LoVo (cell line): Measurements from ENCODE around the gene MYO5B.
"Not testable (repeated sequence)": the region's sequence is repeated elsewhere in the genome, so short reads cannot be mapped to it uniquely, and the experiment has no call there.

Experiments
- DNase-seq: peaks from one replicate; pipeline ENCODE4 v3.0.0-alpha.2; 2016; ENCODE audit warnings: low spot score

MYO5B gene

GRCh38 chr18:49789560-49790134 lies 405.3 kb downstream of the MYO5B start:
- DNase-seq = not testable (repeated sequence)

GRCh38 chr18:49788327-49788898 lies 406.5 kb downstream of the MYO5B start:
- DNase-seq = peak; percentile 28

DNA sequence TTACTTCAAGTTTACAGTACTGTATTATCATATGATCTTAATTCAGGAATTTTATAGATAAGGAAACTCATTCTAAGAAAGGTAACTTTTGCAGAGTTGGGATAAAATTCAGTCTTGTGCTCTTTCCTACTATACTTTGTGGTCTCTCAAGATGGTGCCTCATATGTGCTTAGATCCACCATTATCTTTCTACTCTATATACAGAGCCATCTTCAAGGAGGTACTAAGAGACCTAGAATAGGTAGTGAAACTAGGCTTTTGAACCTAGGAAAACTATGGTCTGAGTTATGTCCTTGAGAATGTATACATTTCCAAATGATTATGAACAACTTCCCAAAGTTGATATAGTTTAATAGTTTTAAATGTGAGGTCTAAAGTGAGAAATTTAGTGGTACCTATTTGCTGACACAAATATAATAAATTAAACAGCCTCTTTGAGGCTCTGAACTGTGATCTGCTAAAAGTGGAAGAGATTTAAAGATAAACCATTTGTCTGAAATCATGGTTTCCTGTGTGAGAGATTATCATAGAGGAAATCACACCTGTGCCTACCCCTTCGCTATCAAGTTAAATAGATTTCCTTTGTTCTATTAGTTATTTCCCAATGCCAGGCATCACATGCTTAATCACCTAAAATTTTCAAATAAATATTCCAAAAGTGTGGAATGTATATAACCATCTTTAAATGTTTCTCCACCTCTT lies 408.8 kb downstream of the MYO5B start:
- DNase-seq = no peak

DNA sequence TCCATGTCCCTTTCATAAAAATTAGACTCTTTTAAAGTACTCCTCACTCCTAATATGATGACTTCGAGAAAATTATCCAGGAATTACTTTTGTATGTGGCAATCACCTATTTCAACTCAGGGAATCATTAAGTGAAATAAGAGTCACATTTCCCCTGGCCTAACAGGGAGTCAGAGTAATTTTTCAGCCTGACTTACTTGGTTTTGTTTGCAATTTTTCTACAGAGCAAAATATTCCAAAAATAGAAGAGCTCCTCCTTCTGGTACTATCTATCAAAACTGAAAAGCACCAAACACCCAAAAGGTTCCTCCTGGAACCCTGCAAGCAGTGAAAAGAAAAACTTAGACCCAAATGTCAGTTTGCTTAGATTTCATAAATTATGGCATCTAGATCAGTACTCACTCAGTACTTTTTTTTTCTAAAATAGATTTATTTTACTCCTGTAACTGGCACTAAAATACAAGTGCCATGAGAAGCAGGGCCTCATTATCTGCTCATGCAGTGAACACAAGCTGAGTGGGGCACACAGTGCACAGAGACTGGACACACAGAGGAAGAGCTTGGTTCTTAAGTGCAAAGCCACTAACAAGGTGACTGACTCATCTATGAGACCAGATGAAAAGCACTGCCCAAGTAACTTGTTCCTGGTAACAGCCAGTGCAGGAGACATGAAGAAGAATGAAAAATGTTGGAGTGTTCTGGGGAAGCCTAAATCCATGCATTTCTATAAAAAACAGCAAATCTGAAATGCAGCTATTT lies 410.3 kb downstream of the MYO5B start:
- DNase-seq = no peak

- not testable (repeated sequence) for DNase-seq
These were observed 411.3 kb downstream of the MYO5B start for GRCh38 chr18:49783631-49784030.

- no peak for DNase-seq
These were observed 416.0 kb downstream of the MYO5B start for GRCh38 chr18:49778826-49779465.
